ENCODE data around the gene PLCL1. TPM values are rescaled to one million over a fixed set of nuclear protein-coding genes. Genes with fewer than 3 reads are reported as not detected.

The PLCL1 gene
- total RNA-seq, 1 experiment from 2014 or later: not detected

GRCh38 chr2:197985029-197985638 lies 180.7 kb downstream of the PLCL1 start:
- TF ChIP-seq EZH2 (IDR thresholded peaks at IDR 0.05; ENCODE audit: low read depth) (no peak), CTCF (conservative IDR thresholded peaks at IDR 0.05) (no peak)
- intact Hi-C loops (cut with micrococcal nuclease; ENCODE audit: unreplicated experiment): no loop called here
- no peaks in the 10 kb centered on the region for H3K4me1 ChIP-seq (replicated peaks; ENCODE audit: insufficient read depth)

GRCh38 chr2:197986977-197987376 lies 182.6 kb downstream of the PLCL1 start:
- no peak for TF ChIP-seq EZH2 (IDR thresholded peaks at IDR 0.05; ENCODE audit: low read depth)
- no peak for TF ChIP-seq CTCF (conservative IDR thresholded peaks at IDR 0.05)
- DNase-seq: no peak
- Histone ChIP-seq H3K27ac (no peak overlapping the region), H3K4me2 (no peak overlapping the region), H2AFZ (no peak overlapping the region), H3K4me1 (replicated peaks; ENCODE audit: insufficient read depth) (no peaks in the 10 kb centered on the region), H4K20me1 (ENCODE audit: insufficient read depth) (no peaks in the 10 kb centered on the region), H3K27me3 (ENCODE audit: insufficient read depth, low read depth) (no peaks in the 10 kb centered on the region), H3K9me2 (ENCODE audit: insufficient read depth) (no peaks in the 10 kb centered on the region), H3K36me3 (ENCODE audit: low read depth) (no peaks in the 10 kb centered on the region), H3K9me3 (ENCODE audit: insufficient read depth, low read depth) (no peaks in the 10 kb centered on the region), H3K79me2 (ENCODE audit: low read depth) (no peaks in the 10 kb centered on the region), H3K4me3 (no peak overlapping the region), H3F3A (ENCODE audit: insufficient read depth, low read depth) (no peaks in the 10 kb centered on the region)
- ChIA-PET POLR2A (ENCODE audit: unreplicated experiment) (no interaction called here), CTCF (no interaction called here)
- no TSS peak for BruUV-seq (replicated peaks)
- intact Hi-C loops (cut with micrococcal nuclease; ENCODE audit: unreplicated experiment): no loop called here

More at GRCh38 chr2:197985029-197985638, 180.7 kb downstream of the PLCL1 start:
- CTCF ChIA-PET: no interaction called here
- BruUV-seq (replicated peaks): no TSS peak
- no peaks in the 10 kb centered on the region for H3K36me3 ChIP-seq (ENCODE audit: low read depth)
- DNase-seq: no peak
- no peaks in the 10 kb centered on the region for H3K27me3 ChIP-seq (ENCODE audit: insufficient read depth, low read depth)
- no peak overlapping the region for H3K4me2 ChIP-seq
- H2AFZ ChIP-seq: no peak overlapping the region
- no peak overlapping the region for H3K27ac ChIP-seq
- POLR2A ChIA-PET (ENCODE audit: unreplicated experiment): no interaction called here
- no peak overlapping the region for H3K4me3 ChIP-seq
- no peaks in the 10 kb centered on the region for H3K9me3 ChIP-seq (ENCODE audit: insufficient read depth, low read depth)
- H3F3A ChIP-seq (ENCODE audit: insufficient read depth, low read depth): no peaks in the 10 kb centered on the region
- no peaks in the 10 kb centered on the region for H3K79me2 ChIP-seq (ENCODE audit: low read depth)
- no peaks in the 10 kb centered on the region for H4K20me1 ChIP-seq (ENCODE audit: insufficient read depth)
- H3K9me2 ChIP-seq (ENCODE audit: insufficient read depth): no peaks in the 10 kb centered on the region

- Histone ChIP-seq H3K79me2 (ENCODE audit: low read depth) (no peaks in the 10 kb centered on the region), H3F3A (ENCODE audit: insufficient read depth, low read depth) (no peaks in the 10 kb centered on the region), H3K4me3 (no peak overlapping the region), H3K9me2 (ENCODE audit: insufficient read depth) (no peaks in the 10 kb centered on the region), H3K9me3 (ENCODE audit: insufficient read depth, low read depth) (no peaks in the 10 kb centered on the region), H3K36me3 (ENCODE audit: low read depth) (no peaks in the 10 kb centered on the region), H3K27me3 (ENCODE audit: insufficient read depth, low read depth) (no peaks in the 10 kb centered on the region), H3K27ac (no peak overlapping the region), H3K4me1 (replicated peaks; ENCODE audit: insufficient read depth) (no peaks in the 10 kb centered on the region), H3K4me2 (no peak overlapping the region), H4K20me1 (ENCODE audit: insufficient read depth) (no peaks in the 10 kb centered on the region), H2AFZ (no peak overlapping the region)
- TF ChIP-seq EZH2 (IDR thresholded peaks at IDR 0.05; ENCODE audit: low read depth) (no peak), CTCF (conservative IDR thresholded peaks at IDR 0.05) (no peak)
- DNase-seq: no peak
- BruUV-seq (replicated peaks): no TSS peak
- CTCF ChIA-PET: interaction anchor here (0.6 kb wide), 1 partner anchor 41 kb away, joined by 4 read pairs; no protein-coding TSS in a partner anchor
- intact Hi-C loops (cut with micrococcal nuclease; ENCODE audit: unreplicated experiment): no loop called here
- POLR2A ChIA-PET (ENCODE audit: unreplicated experiment): no interaction called here
Measured at GRCh38 chr2:197990356-197990755, 186.0 kb downstream of the PLCL1 start.

Data from PC-9 (cell line).